Breast epithelium (tissue), 4 donors: Measurements from ENCODE around the gene ZC3H7B. TPM values are rescaled to one million over a fixed set of nuclear protein-coding genes. Genes with fewer than 3 reads are reported as not detected.

ENCODE experiments used
- DNase-seq, 2 donors: peaks; one replicate each; pipeline ENCODE4 v3.0.0-alpha.2; 2019; ENCODE audit warnings: low spot score in 2 of 2
- H3K27ac ChIP-seq, 2 donors: fragments of 200-600 bp; sonication (generic) in 1 of 2; one replicate each; pipeline ENCODE4 v1.5.1; 2016 to 2019; ENCODE audit warnings: mild to moderate bottlenecking in 1 of 2
- H3K27me3 ChIP-seq, 2 donors: fragments of 200-600 bp; sonication (generic) in 1 of 2; one replicate each; pipeline versions ENCODE4 v1.5.1 to v1.6.0; 2017 to 2019; ENCODE audit warnings: control low read depth in 1 of 2, mild to moderate bottlenecking in 1 of 2
- H3K36me3 ChIP-seq: fragments of 200-600 bp; one replicate; pipeline ENCODE4 v1.5.1; 2019
- H3K4me1 ChIP-seq, 2 donors: fragments of 200-600 bp; sonication (generic); one replicate each; pipeline ENCODE4 v1.5.1; 2016 to 2019; ENCODE audit warnings: control low read depth in 1 of 2
- H3K4me3 ChIP-seq, 3 donors: fragments of 200-600 bp; sonication (generic); 1 replicate in 2 of 3; 2 replicates in 1 of 3; pipeline ENCODE4 v1.5.1; 2016 to 2019; ENCODE audit warnings: mild to moderate bottlenecking in 3 of 3, moderate library complexity in 2 of 3
- H3K9me3 ChIP-seq, 2 donors: fragments of 200-600 bp; sonication (generic) in 1 of 2; one replicate each; pipeline ENCODE4 v1.5.1; 2016 to 2019; ENCODE audit warnings: control low read depth in 1 of 2
- POLR2A ChIP-seq: fragments of 450-650 bp; IDR thresholded peaks from one replicate; pipeline ENCODE4 v1.6.1; 2016; ENCODE audit warnings: antibody characterized with exemption, mild to moderate bottlenecking, moderate library complexity
- POLR2AphosphoS5 ChIP-seq, 3 donors: sonication (generic); formaldehyde crosslinking; IDR thresholded peaks; one replicate each; pipeline ENCODE4 v1.6.1; 2017; ENCODE audit warnings: antibody characterized with exemption in 3 of 3
- intact Hi-C: fragments of 100-400 bp; cut with DNase I; formaldehyde crosslinking; loops from one replicate; pipeline ENCODE4 v1.15.1; 2023; ENCODE audit warnings: low total_unique reads
- total RNA-seq, 3 donors: library from RNA; depleted of rRNA; stranded (reverse); fragments of >200 nt; gene quantifications; one replicate each; pipeline ENCODE4 v1.1.0, GENCODE V29; 2016
- TF ChIP-seq, protein P1 (sequence below), 3 donors: fragments of 450-650 bp; IDR thresholded peaks; one replicate each; pipeline ENCODE4 v1.5.1; 2016 to 2017; ENCODE audit warnings: antibody characterized with exemption in 3 of 3, mild to moderate bottlenecking in 3 of 3, moderate library complexity in 3 of 3

Gene ZC3H7B
- total RNA-seq, 3 donors from 2014 or later, result 24.0 to 33.1 (median 32.2) TPM

DNA sequence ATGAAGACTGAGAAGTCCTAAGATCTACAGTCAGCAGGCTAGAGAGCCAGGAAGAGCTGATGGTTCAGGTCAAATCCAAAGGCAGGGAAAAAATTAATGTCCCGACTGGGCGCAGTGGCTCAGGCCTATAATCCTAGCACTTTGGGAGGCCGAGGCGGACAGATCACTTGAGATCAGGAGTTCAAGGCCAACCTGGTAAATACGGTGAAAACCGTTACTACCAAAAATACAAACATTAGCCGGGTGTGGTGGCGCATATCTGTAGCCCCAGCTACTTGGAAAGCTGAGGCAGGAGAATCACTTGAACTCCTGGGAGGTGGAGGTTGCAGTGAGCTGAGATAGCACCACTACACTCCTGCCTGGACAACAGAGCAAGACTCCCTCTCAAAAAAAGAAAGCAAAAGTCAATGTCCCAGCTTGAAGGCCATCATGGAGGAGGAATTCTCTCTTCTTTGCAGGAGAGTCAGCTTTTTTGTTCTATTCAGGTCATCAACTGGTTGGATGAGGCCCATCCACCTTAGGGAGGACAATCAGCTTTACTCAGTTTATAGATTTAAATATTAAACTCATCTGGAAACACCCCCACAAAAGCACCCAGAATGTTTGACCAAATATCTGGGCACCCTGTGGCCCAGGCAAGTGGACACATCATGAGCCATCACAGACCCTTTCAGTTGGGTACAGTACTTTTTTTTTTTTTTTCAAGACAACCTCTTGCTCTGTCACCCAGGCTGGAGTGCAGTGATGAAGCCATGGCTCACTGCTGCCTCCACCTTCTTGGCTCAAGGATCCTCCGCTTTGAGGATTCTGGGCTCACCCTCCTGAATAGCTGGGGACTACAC is 4.3 kb upstream of the ZC3H7B start:
- H3K27ac ChIP-seq, result no peak overlapping the region
- H3K4me3 ChIP-seq, result no peak overlapping the region
- no peak for DNase-seq
- H3K27me3 ChIP-seq, result no peaks in the 10 kb centered on the region
- H3K36me3 ChIP-seq, result no peaks in the 10 kb centered on the region
- intact Hi-C loops, result no loop called here
- no peaks in the 10 kb centered on the region for H3K9me3 ChIP-seq
- H3K4me1 ChIP-seq, result no peaks in the 10 kb centered on the region
- TF ChIP-seq, protein P1, sequence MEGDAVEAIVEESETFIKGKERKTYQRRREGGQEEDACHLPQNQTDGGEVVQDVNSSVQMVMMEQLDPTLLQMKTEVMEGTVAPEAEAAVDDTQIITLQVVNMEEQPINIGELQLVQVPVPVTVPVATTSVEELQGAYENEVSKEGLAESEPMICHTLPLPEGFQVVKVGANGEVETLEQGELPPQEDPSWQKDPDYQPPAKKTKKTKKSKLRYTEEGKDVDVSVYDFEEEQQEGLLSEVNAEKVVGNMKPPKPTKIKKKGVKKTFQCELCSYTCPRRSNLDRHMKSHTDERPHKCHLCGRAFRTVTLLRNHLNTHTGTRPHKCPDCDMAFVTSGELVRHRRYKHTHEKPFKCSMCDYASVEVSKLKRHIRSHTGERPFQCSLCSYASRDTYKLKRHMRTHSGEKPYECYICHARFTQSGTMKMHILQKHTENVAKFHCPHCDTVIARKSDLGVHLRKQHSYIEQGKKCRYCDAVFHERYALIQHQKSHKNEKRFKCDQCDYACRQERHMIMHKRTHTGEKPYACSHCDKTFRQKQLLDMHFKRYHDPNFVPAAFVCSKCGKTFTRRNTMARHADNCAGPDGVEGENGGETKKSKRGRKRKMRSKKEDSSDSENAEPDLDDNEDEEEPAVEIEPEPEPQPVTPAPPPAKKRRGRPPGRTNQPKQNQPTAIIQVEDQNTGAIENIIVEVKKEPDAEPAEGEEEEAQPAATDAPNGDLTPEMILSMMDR (IDR thresholded peaks at IDR 0.05), result no peak
- TF ChIP-seq POLR2AphosphoS5 (IDR thresholded peaks at IDR 0.05), result no peak
- TF ChIP-seq POLR2A, result no peak

DNA sequence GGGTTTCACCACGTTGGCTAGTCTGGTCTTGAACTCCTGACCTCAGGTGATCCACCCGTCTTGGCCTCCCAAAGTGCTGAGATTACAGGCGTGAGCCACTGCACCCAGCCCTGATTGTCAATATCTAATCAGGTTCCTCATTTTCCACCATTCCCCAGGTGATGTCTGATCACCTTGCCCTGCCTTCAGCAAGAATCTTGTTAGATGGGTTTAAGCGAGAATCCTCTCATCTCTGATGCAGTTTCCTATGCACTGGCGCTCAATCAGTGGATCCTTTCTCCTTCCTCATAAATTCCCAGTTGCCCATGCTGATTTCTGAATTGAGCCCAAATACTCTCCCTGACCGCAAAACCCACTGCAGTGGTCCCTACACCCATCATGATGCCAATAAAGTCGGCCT is 664 bp upstream of the ZC3H7B start:
- Histone ChIP-seq H3K9me3 (no peaks in the 10 kb centered on the region), H3K4me1 (no peaks in the 10 kb centered on the region), H3K27me3 (no peaks in the 10 kb centered on the region), H3K27ac (peak overlapping the region; percentile 91 to 92), H3K36me3 (no peaks in the 10 kb centered on the region), H3K4me3 (peak overlapping the region; percentile 77 to 93 (median 83))
- DNase-seq, result no peak
- intact Hi-C loops, result no loop called here
- TF ChIP-seq POLR2AphosphoS5 (IDR thresholded peaks at IDR 0.05) (no peak), POLR2A (no peak)
- TF ChIP-seq, protein P1 (IDR thresholded peaks at IDR 0.05), result no peak

DNA sequence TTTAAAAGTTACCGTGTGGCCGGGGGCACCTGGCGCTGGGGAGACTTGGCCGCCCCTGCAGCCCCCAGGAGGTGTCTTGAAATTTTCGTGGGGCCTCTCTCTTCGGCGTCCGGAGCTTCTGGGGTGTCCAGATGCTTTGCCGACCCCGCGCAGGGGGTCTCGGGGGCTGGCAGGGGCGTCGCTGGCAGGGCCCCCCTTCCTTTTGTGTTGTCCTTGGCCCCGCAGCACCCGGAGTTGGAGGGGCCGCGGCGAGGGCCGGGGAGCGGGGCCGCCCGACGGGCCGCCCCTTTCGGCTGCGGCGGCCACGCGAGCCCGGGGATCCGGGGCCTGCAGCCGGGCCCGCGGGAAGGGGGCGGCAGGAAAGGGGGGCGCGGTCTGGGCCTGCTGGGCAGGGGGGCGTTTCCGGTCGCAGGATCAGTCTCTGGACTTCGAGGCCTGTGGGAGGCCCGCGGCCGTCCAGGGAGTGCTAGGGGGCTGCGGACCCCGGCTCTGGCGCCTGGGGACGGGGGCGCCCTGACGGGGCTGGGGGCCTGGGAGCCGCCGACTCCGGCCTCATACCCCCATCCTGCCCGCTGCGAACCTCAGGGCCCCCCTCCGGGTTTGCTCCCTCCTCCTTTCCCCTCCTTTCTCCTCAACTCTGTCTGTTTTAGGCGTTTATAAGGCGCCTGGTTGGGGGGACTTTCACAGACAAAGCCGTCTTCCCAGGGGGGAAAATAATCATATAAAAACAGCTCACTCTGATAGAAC is 869 bp downstream of the ZC3H7B start:
- Histone ChIP-seq H3K4me1 (no peaks in the 10 kb centered on the region), H3K27ac (peak overlapping the region; percentile 91 to 92), H3K9me3 (no peaks in the 10 kb centered on the region), H3K27me3 (no peaks in the 10 kb centered on the region), H3K36me3 (no peaks in the 10 kb centered on the region), H3K4me3 (peak overlapping the region; percentile 77 to 93 (median 83))
- intact Hi-C loops, result no loop called here
- no peak for DNase-seq
- TF ChIP-seq POLR2A (no peak), POLR2AphosphoS5 (IDR thresholded peaks at IDR 0.05) (no peak)
- TF ChIP-seq, protein P1 (IDR thresholded peaks at IDR 0.05), result no peak

DNA sequence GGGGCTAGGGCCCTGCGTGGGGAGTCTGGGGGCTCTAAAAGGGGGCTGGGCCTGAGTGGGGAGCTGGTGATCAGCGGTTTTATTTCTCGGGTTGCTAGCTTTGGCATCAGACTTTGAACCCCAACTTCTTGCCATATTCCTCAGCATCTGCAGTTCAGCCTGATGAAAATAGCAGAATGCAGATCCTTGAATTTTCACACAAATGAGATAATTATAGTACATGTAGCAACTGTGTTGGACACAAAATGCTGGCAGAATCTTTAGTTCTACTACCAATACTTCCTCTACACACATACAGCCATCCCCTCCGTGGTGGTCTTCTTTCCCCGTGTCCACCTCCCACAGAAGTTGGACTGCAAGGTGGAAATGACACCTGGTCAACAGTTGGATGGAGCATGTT is 1.5 kb downstream of the ZC3H7B start:
- Histone ChIP-seq H3K4me1 (no peaks in the 10 kb centered on the region), H3K36me3 (no peaks in the 10 kb centered on the region), H3K9me3 (no peaks in the 10 kb centered on the region), H3K4me3 (peak overlapping the region; percentile 77 to 93 (median 83)), H3K27me3 (no peaks in the 10 kb centered on the region), H3K27ac (peak overlapping the region; percentile 91 to 92)
- intact Hi-C loops, result no loop called here
- no peak for DNase-seq
- TF ChIP-seq POLR2A, result no peak
- TF ChIP-seq POLR2AphosphoS5 (IDR thresholded peaks at IDR 0.05), result no peak
- TF ChIP-seq, protein P1 (IDR thresholded peaks at IDR 0.05), result no peak

DNA sequence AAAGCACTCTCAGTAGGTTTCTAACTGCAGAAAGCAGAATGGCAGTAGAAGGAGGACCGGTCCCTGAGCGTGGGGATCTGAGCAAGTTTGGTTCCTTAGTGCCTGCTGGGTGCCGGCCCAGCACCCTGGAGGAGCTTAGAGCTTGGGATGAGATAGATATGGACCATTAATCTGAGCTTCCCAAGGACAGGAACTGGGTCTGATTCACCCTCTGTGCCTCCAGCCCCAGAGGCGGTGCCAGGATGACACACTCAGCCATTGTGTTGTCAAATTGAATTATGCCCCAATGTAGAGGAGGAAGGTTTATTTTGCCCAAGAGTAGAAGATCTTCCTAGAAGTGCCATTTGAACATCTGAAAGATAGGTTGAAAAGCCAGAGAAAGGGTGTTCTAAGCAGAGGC is 4.3 kb downstream of the ZC3H7B start:
- no peak for DNase-seq
- no peaks in the 10 kb centered on the region for H3K36me3 ChIP-seq
- no peaks in the 10 kb centered on the region for H3K4me1 ChIP-seq
- no peaks in the 10 kb centered on the region for H3K9me3 ChIP-seq
- H3K27ac ChIP-seq, result peak overlapping the region; percentile 22 to 33
- H3K4me3 ChIP-seq, result no peak overlapping the region
- intact Hi-C loops, result no loop called here
- no peaks in the 10 kb centered on the region for H3K27me3 ChIP-seq
- no peak for TF ChIP-seq POLR2AphosphoS5 (IDR thresholded peaks at IDR 0.05)
- no peak for TF ChIP-seq POLR2A
- TF ChIP-seq, protein P1 (IDR thresholded peaks at IDR 0.05), result no peak
